Measurements from ENCODE around the gene RBM3. TPM values are rescaled to one million over a fixed set of nuclear protein-coding genes. Genes with fewer than 3 reads are reported as not detected.

RBM3 gene
- total RNA-seq, 2 experiments from 2014 or later: 149 to 188 TPM

DNA sequence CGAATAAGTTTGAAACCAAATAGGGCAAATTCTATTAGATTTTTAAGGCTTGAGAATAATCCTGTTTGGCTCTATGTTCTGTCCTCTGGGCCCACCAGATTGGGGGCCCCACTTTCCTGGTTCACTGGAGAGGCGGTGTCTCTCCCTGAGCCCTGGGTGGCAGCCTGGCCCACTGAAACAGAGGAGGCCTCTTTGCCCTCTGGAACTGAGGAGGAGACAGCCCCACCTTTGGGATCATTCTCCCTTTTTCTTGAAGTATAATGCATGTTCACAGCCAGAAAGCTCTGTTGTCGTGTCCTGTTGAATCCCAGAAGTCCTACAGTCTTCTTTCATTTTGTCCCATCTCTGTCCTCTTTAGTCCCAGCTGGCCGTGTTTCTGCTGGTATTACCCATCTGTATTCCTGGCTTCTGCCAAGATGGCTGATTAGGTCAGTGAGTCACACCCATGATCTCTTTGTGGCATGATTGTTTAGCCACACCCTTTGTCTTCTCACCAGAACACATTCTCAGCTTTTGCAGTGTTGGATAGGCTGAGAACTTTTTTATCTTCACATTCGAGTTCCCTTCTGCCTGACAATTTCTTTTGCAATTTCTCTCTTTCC, 42.8 kb upstream of the RBM3 start:
- no peak overlapping the region for H2AFZ ChIP-seq (ENCODE audit: low read length)
- no peaks in the 10 kb centered on the region for H4K20me1 ChIP-seq (ENCODE audit: insufficient read depth, low read length)

DNA sequence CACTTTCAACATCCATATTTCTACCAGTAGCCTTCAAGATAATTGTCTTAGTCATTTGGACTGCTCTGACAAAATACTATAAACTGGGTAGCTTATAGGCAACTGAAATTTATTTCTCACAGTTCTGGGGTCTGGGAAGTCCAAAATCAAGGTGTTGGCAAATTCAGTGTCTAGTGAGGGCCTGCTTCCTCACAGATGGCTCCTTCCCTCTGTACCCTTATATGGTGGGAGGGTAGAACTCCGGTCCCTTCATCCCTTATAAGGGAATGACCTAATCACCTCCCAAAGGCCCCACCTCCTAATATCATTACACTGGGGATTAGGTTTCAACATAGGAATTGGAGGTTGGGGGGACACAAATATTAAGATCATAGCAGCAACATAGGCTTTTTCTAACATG, 42.1 kb upstream of the RBM3 start:
- no peak for DNase-seq (ENCODE audit: low spot score)

More for the DNA sequence above, 42.8 kb upstream of the RBM3 start:
- ChIA-PET POLR2A (no interaction called here), CTCF (ENCODE audit: unreplicated experiment) (no interaction called here)
- H3K4me2 ChIP-seq (ENCODE audit: low read length): no peak overlapping the region
- H3K9me2 ChIP-seq (ENCODE audit: insufficient read depth, low read length): no peaks in the 10 kb centered on the region
- no peak overlapping the region for H3K4me3 ChIP-seq (ENCODE audit: low read depth, low read length, poor library complexity, severe bottlenecking)
- no peaks in the 10 kb centered on the region for H3K4me1 ChIP-seq (ENCODE audit: insufficient read depth, low read length, poor library complexity, severe bottlenecking)
- H3K79me2 ChIP-seq (ENCODE audit: insufficient read depth, low read depth, low read length): no peaks in the 10 kb centered on the region
- BruUV-seq (replicated peaks): no TSS peak
- no peaks in the 10 kb centered on the region for H3K9me3 ChIP-seq (ENCODE audit: low read length)
- H3K27ac ChIP-seq (ENCODE audit: low read depth, low read length, poor library complexity, severe bottlenecking): no peak overlapping the region
- TF ChIP-seq, protein P1, sequence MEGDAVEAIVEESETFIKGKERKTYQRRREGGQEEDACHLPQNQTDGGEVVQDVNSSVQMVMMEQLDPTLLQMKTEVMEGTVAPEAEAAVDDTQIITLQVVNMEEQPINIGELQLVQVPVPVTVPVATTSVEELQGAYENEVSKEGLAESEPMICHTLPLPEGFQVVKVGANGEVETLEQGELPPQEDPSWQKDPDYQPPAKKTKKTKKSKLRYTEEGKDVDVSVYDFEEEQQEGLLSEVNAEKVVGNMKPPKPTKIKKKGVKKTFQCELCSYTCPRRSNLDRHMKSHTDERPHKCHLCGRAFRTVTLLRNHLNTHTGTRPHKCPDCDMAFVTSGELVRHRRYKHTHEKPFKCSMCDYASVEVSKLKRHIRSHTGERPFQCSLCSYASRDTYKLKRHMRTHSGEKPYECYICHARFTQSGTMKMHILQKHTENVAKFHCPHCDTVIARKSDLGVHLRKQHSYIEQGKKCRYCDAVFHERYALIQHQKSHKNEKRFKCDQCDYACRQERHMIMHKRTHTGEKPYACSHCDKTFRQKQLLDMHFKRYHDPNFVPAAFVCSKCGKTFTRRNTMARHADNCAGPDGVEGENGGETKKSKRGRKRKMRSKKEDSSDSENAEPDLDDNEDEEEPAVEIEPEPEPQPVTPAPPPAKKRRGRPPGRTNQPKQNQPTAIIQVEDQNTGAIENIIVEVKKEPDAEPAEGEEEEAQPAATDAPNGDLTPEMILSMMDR (conservative IDR thresholded peaks at IDR 0.05; ENCODE audit: low read length): no peak
- no peak for TF ChIP-seq EZH2phosphoT487 (IDR thresholded peaks at IDR 0.05; ENCODE audit: borderline replicate concordance, low read depth, low read length)
- peaks cover 29% of the 10 kb centered on the region for H3K36me3 ChIP-seq (ENCODE audit: insufficient read depth, low read length)
- intact Hi-C loops (cut with micrococcal nuclease; ENCODE audit: unreplicated experiment): no loop called here
- DNase-seq (ENCODE audit: low spot score): no peak

DNA sequence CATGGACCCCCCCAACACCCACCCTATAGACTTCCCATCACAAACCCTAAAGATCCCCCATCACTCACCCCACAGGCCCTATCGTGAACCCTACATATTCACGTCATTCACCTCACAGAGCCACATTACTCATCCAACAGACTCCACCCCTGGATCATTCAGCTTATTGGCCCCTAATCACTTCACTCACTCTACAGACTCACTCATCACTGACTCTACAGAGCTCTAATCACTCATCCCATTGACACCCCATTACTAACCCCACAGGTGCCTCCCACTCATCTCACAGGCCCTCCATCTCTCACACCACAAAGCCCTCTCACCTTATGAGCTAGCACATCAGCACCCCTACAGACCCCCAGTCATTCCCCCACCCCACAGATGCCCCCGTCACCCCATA, 41.1 kb upstream of the RBM3 start:
- POLR2A ChIA-PET: no interaction called here

More for the DNA sequence above, 42.1 kb upstream of the RBM3 start:
- no peak overlapping the region for H3K4me3 ChIP-seq (ENCODE audit: low read depth, low read length, poor library complexity, severe bottlenecking)
- BruUV-seq (replicated peaks): no TSS peak
- no peak overlapping the region for H3K27ac ChIP-seq (ENCODE audit: low read depth, low read length, poor library complexity, severe bottlenecking)
- intact Hi-C loops (cut with micrococcal nuclease; ENCODE audit: unreplicated experiment): no loop called here
- H3K4me2 ChIP-seq (ENCODE audit: low read length): no peak overlapping the region
- TF ChIP-seq, protein P1 (conservative IDR thresholded peaks at IDR 0.05; ENCODE audit: low read length): no peak
- no peak for TF ChIP-seq EZH2phosphoT487 (IDR thresholded peaks at IDR 0.05; ENCODE audit: borderline replicate concordance, low read depth, low read length)
- H3K79me2 ChIP-seq (ENCODE audit: insufficient read depth, low read depth, low read length): no peaks in the 10 kb centered on the region
- no peaks in the 10 kb centered on the region for H3K9me3 ChIP-seq (ENCODE audit: low read length)
- no peak overlapping the region for H2AFZ ChIP-seq (ENCODE audit: low read length)
- ChIA-PET CTCF (ENCODE audit: unreplicated experiment) (no interaction called here), POLR2A (no interaction called here)
- H3K36me3 ChIP-seq (ENCODE audit: insufficient read depth, low read length): peaks cover 22% of the 10 kb centered on the region
- H3K4me1 ChIP-seq (ENCODE audit: insufficient read depth, low read length, poor library complexity, severe bottlenecking): no peaks in the 10 kb centered on the region
- no peaks in the 10 kb centered on the region for H3K9me2 ChIP-seq (ENCODE audit: insufficient read depth, low read length)
- H4K20me1 ChIP-seq (ENCODE audit: insufficient read depth, low read length): no peaks in the 10 kb centered on the region

More for the DNA sequence above, 41.1 kb upstream of the RBM3 start:
- Histone ChIP-seq H3K27ac (ENCODE audit: low read depth, low read length, poor library complexity, severe bottlenecking) (no peak overlapping the region), H3K9me2 (ENCODE audit: insufficient read depth, low read length) (no peaks in the 10 kb centered on the region), H3K79me2 (ENCODE audit: insufficient read depth, low read depth, low read length) (no peaks in the 10 kb centered on the region), H2AFZ (ENCODE audit: low read length) (no peak overlapping the region), H3K4me3 (ENCODE audit: low read depth, low read length, poor library complexity, severe bottlenecking) (no peak overlapping the region), H3K4me2 (ENCODE audit: low read length) (no peak overlapping the region), H3K4me1 (ENCODE audit: insufficient read depth, low read length, poor library complexity, severe bottlenecking) (no peaks in the 10 kb centered on the region), H3K9me3 (ENCODE audit: low read length) (no peaks in the 10 kb centered on the region), H3K36me3 (ENCODE audit: insufficient read depth, low read length) (peaks cover 12% of the 10 kb centered on the region), H4K20me1 (ENCODE audit: insufficient read depth, low read length) (no peaks in the 10 kb centered on the region)
- CTCF ChIA-PET (ENCODE audit: unreplicated experiment): interaction anchor here (0.6 kb wide), 1 partner anchor 30 kb away, joined by 3 read pairs; no protein-coding TSS in a partner anchor
- intact Hi-C loops (cut with micrococcal nuclease; ENCODE audit: unreplicated experiment): no loop called here
- no peak for DNase-seq (ENCODE audit: low spot score)
- no TSS peak for BruUV-seq (replicated peaks)
- TF ChIP-seq EZH2phosphoT487 (IDR thresholded peaks at IDR 0.05; ENCODE audit: borderline replicate concordance, low read depth, low read length): no peak
- TF ChIP-seq, protein P1 (conservative IDR thresholded peaks at IDR 0.05; ENCODE audit: low read length): no peak
